Body of pancreas (tissue), 4 donors: ENCODE data around the gene TCF7.

Experiments
- CTCF ChIP-seq, 7 experiments: fragments of 450-650 bp in 4 of 7; fragments of 200-600 bp in 3 of 7; sonication (generic) in 3 of 7; IDR thresholded peaks; one replicate each; pipeline ENCODE4 v1.5.1; 2016 to 2019; ENCODE audit warnings: antibody characterized with exemption in 7 of 7
- POLR2A ChIP-seq, 3 donors: fragments of 450-650 bp; IDR thresholded peaks; one replicate each; pipeline ENCODE4 v1.6.1; 2016; ENCODE audit warnings: antibody characterized with exemption in 3 of 3, mild to moderate bottlenecking in 2 of 3

DNA sequence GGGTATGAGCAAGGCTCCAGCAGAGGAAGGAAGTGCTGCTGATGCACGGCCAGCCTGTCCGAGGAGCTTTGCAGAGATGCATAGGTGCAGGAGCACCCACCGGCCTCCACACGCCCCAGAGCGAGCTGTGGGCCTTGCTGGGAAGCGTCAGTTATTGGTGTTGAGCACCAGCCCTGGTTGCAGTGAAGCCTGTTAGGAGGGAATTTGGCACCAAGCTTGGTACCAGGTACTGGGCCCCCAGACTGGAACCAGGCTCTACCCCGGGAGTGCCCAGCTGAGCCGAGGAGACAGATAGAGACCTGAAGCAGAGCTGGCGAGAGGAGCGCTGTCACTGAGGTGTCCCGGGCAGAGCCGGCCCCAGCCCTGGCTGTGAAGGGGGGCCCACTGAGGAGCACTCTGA lies 5.2 kb downstream of the TCF7 start:
- TF ChIP-seq CTCF (IDR thresholded peaks at IDR 0.05) (no peak), POLR2A (IDR thresholded peaks at IDR 0.05) (no peak)
